NCI-H774 (cell line): ENCODE measurements around the gene MAGI1.
"Not testable (repeated sequence)": the region's sequence is repeated elsewhere in the genome, so short reads cannot be mapped to it uniquely, and the experiment has no call there.

ENCODE experiments used
- DNase-seq: peaks from one replicate; lab custom pipeline; 2025; lab: John Stamatoyannopoulos, UW

Gene MAGI1

DNA sequence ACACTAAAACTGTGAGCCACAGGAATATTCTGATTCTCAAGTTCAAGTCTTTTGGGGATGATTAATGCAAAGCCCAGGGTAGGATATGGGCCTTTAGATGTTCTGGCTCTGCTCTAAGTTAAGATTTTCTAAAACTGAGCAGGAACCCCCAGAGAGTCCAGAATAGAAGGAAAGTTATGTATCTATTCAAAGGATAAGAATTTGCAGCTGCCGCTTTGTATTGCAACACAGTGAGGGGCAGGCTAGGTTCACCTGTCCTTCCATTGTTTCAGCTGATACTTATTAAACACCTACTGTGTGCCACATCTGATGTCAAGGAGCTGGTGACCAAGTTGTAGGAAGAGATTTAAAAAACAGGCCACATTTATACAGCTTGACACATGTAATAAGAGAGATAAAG lies 290.4 kb downstream of the MAGI1 start:
- DNase-seq, result no peak

DNA sequence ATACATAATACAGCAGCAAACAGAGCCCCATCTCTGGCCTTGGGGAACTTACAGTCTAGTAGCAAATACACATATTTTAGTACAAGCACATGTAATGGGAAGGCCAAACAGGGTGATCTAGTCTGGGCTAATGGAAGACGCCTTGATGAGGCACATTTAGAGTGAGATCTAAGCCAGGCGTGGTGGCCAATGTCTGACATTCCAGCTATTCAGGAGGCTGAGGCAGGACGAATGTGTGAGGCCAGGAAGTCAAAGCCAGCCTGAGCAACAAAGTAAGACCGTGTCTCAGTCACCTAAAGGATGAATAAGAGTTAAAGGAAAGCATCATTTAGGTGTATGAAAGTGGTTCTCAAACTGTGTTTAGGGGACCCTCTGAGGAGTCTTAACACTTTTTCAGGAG lies 291.9 kb downstream of the MAGI1 start:
- no peak for DNase-seq

DNA sequence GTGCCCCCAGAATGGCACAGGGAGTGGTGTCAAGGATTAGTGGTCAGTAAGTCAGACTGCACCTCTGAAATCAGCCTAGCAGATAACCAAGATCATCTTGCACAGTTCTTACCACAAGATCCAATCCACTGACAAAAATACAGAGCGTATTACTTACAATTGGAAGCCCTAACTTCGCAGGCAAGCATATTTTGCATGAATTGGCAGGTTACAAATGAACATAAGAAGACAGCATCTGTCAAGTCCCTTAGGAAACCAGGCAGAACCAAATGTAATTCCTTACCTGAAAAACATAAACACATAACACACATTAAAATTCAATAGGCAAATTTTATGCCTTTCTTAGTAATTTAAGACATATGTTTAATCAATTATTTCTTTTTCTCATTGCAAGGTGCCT lies 293.4 kb downstream of the MAGI1 start:
- DNase-seq, result no peak

DNA sequence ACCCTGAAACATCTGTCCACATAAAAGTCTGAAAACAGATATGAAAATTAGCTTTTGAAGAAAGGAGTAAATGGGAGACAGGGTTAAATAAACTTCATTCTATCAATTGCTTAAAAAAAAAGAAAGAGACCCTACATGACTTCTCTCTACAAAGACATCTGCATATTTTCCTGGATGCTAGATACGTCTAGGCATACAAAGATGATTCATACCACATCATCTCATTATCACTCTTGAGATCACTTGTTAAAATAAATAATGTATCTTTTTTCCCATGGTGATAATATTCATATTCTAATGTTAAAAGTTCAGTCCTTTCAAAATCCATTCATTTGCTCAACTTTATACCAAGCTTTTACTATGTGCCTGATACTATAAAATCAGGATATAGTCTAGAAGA lies 295.8 kb downstream of the MAGI1 start:
- no peak for DNase-seq

DNA sequence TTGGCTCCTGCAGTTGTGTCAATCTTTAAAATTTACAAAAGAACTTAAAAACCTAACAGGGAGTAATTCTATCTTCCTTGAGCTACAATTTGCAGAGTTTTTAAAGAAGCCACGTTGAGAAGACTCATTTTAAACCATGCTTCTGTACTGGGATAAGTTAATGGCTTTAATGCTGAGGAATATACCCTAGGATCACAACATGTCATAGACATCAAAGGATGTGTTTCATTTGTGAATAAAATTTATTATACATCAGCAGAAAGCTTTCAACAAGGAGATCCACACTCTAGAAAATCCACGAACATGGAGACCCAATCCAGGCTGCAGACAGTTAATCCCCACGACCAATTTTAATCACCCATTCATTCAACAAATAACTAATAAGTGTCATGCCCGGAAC lies 297.2 kb downstream of the MAGI1 start:
- no peak for DNase-seq

DNA sequence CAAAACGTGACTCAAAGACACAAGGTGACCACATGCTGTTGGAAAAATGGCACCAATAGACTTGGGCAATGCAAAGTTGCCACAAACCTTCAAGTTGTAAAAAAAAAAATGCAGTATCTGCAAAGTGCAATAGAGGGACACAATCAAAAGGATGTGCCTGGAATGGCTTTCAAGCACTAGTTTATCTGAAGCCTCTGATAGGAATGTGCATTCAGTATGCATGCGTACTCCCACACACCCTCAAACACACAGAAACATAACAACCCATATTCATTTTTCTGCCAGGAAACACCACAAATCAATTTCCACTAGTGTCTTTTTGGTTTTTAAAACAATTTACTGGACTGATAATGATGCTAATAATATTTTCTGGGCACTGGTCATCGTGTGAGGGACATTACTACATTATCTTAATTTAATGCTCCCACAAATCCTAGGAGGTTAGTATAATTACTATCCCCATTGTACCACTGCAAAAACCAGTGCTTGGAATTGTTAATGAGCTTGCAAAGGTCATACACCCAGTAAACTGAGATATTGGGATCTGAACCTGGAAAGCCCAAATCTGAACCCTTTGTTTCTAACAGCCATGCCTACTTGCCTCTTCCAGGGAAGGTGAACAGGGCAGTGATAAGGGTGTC lies 298.7 kb downstream of the MAGI1 start:
- DNase-seq, result no peak

DNA sequence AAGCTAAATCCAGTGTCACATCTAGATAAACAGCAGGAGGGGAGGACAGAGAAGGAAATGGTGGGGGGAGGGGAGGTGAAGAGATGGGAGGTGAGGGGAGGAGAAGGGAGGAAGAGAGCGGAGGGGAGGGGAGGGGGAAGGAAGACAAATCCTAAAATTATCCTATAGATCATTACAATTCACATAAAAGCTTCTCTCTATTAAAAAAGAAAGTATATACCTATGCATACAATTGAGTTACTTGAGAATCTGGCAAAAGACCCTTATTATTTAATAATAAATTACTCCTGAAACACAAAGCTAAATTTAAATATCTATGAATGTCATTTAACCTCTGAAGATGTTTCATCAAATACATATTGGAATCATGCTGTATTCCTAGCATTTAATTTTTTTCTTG lies 303.9 kb downstream of the MAGI1 start:
- DNase-seq, result no peak

DNA sequence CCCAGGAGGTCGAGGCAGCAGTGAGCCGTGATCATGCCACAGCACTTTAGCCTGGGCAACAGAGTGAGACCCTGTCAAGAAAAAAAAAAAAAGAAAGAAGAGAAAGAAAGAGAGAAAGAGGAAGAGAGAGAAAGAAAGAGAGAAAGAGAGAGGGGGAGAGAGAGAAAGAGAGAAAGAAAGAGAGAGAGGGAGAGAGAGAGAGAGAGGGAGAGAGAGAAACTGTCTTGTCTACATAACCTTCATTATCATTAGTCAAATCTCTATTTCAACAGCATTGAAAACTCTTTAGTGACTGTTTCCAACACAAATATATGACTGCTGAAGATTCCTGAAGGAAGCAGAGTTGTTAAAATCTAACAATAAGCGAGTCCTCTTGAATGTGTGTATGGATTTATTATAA lies 304.3 kb downstream of the MAGI1 start:
- no peak for DNase-seq

DNA sequence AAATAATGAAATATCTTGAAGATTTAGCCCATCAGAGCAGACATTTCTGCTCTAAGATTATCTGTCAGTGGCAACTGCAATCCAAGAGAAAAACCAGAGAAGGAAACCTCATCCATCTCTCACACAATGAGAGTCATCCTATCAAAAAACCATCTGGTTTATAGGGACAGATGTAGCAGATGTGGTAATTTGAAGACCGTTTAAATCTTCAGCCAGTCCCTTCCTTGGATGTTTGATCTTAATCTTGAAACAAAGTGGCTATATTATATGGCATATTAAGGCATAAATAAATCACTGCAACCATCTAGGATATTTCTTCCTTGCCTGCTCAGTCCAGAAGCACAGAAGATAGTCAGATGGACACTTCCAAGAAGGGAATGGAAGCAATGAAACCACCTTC lies 305.3 kb downstream of the MAGI1 start:
- DNase-seq, result no peak

DNA sequence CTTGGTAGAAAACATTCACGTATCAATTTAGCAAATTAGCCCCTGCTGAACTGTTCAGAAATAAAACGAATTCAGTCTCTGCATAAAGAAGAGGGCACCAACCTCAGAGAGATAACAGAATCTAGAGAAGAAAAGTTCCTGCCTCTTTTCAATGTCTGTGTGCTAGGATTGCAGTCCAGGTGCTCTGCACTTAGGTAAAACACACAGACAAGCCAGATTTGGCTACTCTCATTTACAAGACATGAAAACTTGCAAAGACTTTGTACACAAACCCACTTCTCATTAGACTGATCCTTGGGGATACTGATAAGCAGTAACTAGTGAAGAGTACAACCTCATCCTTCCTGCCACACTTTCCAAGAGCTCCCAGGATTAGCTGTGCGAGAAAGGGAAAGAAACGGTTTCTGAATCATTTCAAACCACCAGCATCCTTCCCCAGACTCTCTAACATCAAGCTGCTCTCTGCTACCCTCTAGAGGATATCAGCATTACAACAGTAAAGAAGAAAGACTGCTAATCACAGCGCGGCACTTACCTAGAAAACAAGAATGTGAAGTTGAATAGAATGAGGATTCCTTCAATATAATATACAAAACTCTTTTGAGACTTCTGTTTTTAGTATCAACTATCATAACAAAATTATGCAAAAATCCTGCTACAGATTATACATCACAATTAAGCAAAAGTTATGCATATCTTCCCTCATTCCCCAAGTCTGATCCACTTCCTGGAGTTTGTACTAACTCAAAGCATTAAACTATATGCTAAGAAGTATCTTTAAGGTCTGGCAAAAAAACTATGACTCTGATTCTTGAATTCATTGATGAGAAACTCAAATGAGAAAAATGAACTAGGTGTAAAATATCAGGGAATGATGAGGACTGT lies 306.4 kb downstream of the MAGI1 start:
- no peak for DNase-seq

DNA sequence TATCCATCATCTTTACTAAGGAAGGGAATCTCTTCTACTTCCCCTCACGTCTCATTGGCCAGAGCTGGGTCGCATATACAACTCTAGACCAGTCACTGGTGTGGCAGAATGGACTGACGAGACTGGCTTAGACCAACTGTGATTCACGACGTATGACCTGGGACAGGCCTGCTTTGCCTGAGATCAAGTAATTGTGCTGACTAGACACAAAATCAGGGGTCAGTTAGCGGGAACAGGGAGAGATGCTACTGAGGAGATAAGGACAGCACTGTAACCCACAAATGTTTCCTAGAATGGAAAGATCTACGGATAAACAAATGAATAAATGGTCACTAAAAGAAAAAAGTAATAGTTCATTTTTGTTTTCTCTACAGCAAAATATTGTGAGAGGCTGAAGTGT lies 308.3 kb downstream of the MAGI1 start:
- no peak for DNase-seq

DNA sequence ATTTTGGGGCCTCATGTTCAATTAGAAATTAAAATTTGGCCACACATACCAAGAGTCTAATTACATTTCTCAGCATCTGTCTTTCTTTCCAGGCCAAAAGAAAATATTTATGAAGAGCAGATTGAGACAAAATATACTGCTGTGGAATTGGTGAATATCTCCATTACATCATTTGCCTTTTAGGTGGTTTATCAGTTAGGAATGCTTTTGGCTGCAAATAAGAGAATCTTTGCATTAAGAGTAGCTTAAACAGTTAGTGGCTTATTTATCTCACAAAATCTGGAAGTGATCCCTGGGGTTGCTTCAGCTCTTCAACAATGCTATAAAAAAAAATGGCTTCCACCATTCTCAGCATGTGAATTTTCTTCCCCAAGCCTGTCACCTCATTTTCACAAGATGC lies 308.7 kb downstream of the MAGI1 start:
- no peak for DNase-seq

DNA sequence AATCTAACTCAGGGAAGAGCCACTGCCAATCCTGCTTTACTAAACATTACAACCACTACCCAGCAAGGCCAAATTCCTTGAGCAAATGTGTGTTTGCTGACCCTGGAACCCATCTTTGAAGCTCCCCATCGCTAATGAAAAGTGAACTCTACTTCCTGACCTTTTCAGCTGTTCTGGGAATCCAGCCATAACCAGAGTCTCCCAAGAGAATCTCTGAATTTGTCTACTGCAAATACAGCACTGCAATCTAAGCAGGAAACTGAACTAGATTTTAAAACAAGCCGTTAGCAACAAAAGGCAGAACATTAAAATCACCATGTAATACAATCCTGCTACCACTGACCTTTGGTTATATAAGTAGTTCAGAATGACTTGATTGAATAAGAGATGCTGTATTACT lies 309.2 kb downstream of the MAGI1 start:
- DNase-seq, result no peak

DNA sequence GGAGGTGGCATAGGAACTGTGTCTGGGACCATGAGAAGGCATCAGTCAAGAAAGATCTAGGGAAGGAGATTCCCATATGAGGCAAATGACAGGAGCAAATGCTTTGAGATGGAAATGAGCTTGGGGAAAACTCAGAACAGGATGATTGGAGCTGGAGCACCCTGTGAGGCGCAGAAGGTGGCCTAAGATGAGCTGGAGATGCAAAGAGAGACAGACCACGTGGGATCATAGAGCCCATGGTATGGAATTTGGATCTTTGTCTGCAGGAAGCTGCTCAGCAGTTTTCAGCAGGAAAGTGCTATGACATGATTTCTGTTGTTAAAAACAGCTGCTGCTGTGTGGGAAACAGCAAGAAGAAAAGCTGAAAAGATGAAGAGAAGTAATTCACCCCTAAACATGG lies 310.6 kb downstream of the MAGI1 start:
- no peak for DNase-seq

DNA sequence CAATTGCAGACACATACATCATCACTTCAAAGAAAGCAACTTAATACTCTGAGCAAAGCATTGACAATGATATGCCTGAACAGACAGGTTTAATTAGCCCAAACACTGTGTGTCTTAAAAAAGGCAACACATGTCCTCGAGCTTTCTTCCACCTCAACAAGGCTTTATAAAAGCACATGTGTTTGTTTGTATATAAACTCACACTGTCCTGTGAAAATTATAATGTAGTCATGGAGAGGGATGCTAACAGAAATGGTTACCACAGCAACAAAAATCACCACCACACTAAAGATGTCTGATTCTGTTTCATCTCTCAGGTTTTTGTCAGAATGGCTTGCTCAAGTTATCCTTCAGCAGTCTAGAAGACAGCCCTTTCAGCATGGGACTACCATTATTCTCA lies 314.7 kb downstream of the MAGI1 start:
- no peak for DNase-seq

DNA sequence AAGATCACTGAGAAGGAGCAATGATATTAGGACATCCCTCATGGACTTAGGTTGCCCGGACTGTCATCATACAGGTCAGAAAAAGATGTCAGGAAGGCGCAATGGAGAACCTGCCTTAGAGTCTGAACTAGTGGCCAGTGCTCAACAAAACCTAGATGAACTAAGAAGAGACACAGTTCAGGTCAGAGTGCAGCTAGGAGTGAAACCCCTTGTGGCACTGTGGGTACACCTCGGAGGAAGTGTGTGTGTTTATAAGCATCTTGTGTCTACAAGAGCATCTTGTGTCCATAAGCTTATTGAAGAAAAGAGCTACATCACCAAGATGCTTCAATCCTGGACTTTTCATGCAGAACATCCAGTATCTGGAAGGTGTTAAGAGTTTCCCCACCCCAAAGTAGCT lies 315.7 kb downstream of the MAGI1 start:
- no peak for DNase-seq

DNA sequence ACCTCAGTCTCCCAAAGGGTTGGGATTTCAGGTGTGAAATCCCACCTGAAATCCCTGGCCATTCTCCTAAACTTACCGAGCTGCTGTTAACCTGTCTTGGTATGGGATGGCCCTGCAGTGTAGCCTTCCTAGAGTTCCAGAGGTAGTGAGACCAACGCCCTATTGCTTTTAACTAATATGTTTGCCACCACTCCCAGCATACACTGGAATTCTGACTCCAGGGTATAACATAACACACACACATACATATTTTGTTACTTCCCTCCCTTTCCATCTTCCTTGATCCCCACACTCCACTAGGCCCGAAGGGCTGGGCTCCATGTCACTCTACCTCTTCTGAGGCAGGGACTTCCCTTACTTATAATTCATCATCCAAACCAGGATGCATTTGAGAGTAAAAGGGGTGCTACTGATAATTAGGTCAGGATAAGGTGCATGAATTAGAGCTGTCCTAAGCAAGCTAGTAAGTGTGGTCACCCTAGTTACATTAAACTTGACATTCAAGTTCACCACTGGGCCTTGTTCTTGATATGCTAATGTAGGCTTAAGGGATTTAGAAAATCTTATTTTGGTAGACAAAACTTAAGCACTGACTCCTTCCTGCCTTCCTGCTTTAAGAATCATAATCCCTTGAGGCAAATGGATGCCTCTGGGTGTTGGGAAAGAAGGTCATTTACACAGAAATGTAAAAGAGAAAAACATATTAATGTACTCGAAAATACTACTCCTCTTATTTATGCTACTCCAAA lies 317.6 kb downstream of the MAGI1 start:
- no peak for DNase-seq

DNA sequence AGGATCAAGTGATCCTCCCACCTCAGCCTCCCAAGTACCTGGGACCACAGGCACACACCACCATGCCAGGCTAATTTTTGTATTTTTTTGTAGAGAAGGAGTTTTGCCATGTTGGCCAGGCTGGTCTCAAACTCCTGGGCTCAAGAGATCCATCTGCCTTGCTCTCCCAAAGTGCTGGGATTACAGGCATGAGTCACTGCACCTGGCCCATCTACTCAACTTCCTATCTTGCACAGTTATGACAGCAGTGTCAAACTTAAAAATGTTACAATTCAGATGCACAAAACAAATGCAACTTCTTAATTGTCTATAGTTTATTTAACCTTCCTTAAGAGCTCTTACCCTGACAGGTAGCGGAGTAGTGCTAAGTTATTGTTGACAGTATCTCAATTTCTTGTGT lies 319.1 kb downstream of the MAGI1 start:
- not testable (repeated sequence) for DNase-seq

DNA sequence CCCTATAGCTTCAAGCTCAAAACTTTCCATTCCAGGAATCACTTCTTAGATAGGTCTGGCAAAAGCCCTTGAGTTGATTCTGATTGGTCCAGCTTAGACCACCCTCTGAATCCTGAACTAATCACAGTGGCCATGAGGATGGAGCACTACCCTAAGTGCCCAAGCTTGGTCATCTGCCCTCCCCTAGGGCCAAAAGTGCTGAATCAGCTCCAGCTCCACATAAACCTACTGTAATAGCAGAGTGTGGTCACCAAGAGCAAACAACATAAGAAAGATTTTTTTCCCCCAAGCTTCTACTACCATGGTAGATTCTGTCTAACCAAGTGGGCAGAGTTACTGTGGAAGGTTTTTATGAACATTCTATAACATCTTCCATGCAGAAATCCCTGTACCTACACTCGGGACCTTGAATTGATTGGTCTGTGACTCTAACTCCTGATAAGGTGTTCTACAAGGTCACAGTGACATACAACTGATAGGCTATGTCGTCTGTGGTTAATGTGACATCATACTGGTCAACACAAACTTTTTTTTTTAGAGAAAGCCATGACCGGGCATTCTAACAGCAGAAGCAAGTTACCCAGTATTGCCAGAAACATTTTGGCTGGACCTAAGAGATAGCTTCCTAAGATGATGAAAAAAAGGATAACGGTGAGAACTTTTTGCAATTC lies 320.9 kb downstream of the MAGI1 start:
- no peak for DNase-seq

DNA sequence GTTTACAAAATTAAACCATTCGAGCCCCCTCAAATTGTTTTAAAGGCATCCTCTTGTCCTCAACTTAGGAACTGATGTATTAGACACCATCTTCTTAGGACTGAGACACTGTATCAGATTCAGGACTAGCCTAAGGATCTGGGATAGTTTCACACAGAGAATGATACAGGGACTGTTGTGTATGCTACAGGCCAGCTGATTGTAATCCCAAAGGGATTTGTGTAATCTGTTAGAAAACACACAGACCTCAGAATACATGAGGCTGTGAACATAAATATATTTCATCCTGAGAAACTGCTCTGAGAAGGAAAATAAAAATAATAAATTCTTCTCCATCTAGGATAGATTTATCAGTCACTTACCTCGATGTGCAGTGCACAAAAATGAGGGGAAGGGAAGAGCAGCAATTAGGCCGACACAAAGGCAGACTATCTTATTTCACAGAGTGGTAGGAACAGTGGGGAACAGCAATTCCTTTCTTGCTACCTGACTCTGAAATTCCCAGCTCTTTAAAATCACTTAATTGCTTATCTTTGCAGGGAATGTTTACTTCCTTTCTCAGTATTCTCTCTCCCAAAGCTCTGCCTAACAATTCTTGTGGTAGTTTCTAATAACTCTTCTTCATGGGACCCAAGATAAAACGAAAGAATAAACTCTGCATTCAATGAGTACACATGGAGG lies 322.5 kb downstream of the MAGI1 start:
- DNase-seq, result no peak

DNA sequence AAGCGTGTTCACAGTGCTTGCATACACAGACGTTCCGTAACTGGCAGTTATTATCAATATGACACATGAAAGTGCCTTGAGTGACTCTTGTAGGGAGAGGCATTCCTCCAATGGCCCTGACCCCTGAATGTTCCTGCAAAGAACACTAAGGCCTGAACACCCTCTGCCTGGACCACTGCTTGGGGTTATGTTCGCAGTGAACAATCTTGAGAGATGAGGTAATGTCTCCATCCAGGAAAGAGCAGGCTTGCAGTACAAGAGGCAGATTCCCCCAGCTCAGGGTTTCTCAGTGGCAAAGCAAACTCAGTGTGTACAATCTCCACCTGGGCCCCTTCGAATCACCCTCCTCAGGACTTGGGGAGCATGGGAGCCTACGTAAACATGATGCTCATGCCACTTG lies 324.6 kb downstream of the MAGI1 start:
- DNase-seq, result no peak

DNA sequence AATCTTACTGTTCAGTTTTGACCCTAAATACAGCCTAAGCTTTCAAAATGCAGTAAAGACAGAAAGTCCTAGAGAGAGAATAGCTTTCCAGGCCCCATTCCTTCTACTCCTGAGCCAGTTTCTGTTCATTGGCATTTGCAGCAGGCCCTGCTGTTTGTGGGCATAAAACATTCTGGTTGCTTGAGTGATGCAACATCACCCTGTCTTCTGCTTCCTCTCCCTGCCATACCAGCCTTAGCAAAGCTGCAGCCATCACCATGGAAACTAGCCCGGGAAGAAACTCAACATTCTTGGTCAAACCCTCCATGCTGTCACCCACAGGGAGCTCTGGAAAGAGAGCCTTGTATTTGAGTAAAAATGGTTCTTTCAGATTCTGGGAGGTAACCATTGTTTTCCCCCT lies 325.7 kb downstream of the MAGI1 start:
- no peak for DNase-seq
